ENCODE measurements around the gene STARD13. TPM values are rescaled to one million over a fixed set of nuclear protein-coding genes. Genes with fewer than 3 reads are reported as not detected.

Gene STARD13
- total RNA-seq, 4 donors from 2014 or later = 9.5 to 33.9 (median 30.3) TPM

DNA sequence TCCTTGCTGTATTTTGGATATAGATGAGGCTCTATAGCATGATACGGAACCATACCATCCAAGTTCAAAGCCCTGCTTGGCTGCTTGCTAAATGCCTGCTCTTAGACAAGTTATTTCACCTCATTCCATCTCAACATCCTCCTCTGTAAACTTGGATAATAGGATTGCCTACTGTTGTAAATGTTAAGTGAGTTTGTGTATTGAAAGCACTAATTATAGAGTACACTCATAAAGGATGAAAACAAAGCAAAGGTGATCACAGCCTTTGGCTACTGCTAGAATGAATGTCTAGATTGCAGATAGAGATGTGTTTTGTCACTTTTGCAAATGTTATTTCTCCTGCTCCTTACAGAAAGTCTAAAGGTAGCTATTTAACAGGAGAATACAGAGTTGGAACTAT, 34.3 kb upstream of the STARD13 start:
- Histone ChIP-seq H3K27ac (no peak overlapping the region), H3K9me3 (no peaks in the 10 kb centered on the region), H3K4me1 (no peaks in the 10 kb centered on the region), H3K36me3 (no peaks in the 10 kb centered on the region), H3K27me3 (no peaks in the 10 kb centered on the region), H3K4me3 (no peak overlapping the region)
- TF ChIP-seq POLR2A (IDR thresholded peaks at IDR 0.05) = no peak
- TF ChIP-seq, protein P1, sequence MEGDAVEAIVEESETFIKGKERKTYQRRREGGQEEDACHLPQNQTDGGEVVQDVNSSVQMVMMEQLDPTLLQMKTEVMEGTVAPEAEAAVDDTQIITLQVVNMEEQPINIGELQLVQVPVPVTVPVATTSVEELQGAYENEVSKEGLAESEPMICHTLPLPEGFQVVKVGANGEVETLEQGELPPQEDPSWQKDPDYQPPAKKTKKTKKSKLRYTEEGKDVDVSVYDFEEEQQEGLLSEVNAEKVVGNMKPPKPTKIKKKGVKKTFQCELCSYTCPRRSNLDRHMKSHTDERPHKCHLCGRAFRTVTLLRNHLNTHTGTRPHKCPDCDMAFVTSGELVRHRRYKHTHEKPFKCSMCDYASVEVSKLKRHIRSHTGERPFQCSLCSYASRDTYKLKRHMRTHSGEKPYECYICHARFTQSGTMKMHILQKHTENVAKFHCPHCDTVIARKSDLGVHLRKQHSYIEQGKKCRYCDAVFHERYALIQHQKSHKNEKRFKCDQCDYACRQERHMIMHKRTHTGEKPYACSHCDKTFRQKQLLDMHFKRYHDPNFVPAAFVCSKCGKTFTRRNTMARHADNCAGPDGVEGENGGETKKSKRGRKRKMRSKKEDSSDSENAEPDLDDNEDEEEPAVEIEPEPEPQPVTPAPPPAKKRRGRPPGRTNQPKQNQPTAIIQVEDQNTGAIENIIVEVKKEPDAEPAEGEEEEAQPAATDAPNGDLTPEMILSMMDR (IDR thresholded peaks at IDR 0.05) = no peak
- no peak for DNase-seq

DNA sequence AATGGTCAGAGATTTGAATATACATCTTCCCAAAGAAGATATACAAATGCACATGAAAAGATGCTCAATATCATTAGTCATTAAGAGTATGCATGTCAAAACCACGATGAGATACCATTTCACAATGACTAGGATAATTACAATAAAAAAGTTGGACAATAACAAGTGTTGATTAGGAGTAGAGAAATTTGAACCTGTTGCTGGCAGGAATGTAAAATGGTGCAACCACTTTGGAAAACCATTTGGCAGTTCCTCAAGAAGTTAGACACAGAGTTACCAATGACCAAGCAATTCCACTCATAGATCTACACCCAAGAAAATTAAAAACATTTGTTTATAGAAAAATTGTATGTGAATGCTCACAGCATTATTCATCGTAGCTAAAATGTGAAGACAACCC, 33.2 kb upstream of the STARD13 start:
- DNase-seq = no peak
- no peak overlapping the region for H3K27ac ChIP-seq
- no peaks in the 10 kb centered on the region for H3K4me1 ChIP-seq
- no peaks in the 10 kb centered on the region for H3K36me3 ChIP-seq
- H3K4me3 ChIP-seq = no peak overlapping the region
- H3K27me3 ChIP-seq = no peaks in the 10 kb centered on the region
- H3K9me3 ChIP-seq = no peaks in the 10 kb centered on the region
- TF ChIP-seq POLR2A (IDR thresholded peaks at IDR 0.05) = no peak
- TF ChIP-seq, protein P1 (IDR thresholded peaks at IDR 0.05) = no peak

DNA sequence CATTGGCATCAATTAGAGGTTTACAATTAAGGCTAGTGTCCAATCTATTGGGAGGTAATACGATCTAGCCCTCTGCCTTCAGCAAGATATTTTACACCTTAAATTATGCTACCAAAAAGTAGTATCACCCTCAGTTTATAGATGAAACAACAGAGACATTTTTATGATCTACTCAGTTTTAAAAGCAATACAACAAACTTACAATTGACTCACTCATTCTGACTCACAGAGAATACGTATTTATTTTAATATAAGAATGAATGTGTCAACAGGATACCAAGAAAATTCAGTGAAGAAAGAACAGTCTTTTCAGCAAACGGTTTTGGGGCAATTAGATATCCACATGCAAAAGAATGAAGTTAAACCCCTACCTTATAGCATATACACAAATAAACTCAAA, 32.5 kb upstream of the STARD13 start:
- Histone ChIP-seq H3K4me3 (no peak overlapping the region), H3K4me1 (no peaks in the 10 kb centered on the region), H3K9me3 (no peaks in the 10 kb centered on the region), H3K36me3 (no peaks in the 10 kb centered on the region), H3K27ac (no peak overlapping the region), H3K27me3 (no peaks in the 10 kb centered on the region)
- no peak for DNase-seq
- no peak for TF ChIP-seq POLR2A (IDR thresholded peaks at IDR 0.05)
- TF ChIP-seq, protein P1 (IDR thresholded peaks at IDR 0.05) = no peak

DNA sequence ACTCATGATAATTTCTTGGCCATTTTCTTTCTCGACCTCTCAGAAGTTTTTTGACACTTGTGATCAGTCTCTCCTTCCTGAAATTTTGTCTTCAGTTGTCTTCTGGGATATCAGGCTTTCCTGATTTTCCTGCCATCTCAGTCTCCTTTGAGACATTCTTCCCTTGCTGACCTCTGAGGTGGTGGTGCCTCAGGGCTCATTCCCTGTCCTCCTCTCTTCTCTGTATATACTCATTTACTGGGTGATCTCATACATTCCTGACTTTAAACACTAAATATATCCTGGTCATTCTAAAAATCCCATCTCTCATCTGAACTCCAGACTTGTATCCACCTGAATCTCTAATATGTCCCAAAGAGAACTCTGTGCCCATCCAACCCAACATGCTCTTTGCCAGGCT, 31.3 kb upstream of the STARD13 start:
- no peaks in the 10 kb centered on the region for H3K4me1 ChIP-seq
- H3K9me3 ChIP-seq = no peaks in the 10 kb centered on the region
- no peak for DNase-seq
- TF ChIP-seq POLR2A (IDR thresholded peaks at IDR 0.05) = no peak
- TF ChIP-seq, protein P1 (IDR thresholded peaks at IDR 0.05) = no peak
- H3K27me3 ChIP-seq = no peaks in the 10 kb centered on the region
- H3K36me3 ChIP-seq = no peaks in the 10 kb centered on the region
- no peak overlapping the region for H3K4me3 ChIP-seq
- no peak overlapping the region for H3K27ac ChIP-seq

DNA sequence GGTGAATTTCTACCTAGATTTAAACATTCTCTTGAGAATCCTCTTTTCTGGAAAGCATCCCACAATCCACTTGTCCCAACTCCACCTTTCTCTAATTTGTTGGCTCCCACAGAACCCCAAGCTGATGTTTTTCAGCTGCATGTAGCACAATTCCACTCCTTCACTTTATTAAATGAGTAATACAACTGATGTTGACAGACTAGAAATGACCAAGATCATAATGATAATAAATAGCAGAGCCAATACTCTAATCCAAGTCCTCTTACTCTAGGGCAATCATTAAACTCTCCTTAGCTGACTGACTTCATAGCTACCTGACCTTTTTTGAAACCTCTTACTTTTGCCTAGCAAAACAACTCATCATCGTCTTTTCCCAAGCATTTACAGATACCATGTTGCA, 27.9 kb upstream of the STARD13 start:
- DNase-seq = no peak
- H3K27ac ChIP-seq = no peak overlapping the region
- no peak overlapping the region for H3K4me3 ChIP-seq
- TF ChIP-seq POLR2A (IDR thresholded peaks at IDR 0.05) = no peak
- TF ChIP-seq, protein P1 (IDR thresholded peaks at IDR 0.05) = no peak
- H3K9me3 ChIP-seq = no peaks in the 10 kb centered on the region
- no peaks in the 10 kb centered on the region for H3K36me3 ChIP-seq
- H3K27me3 ChIP-seq = no peaks in the 10 kb centered on the region
- no peaks in the 10 kb centered on the region for H3K4me1 ChIP-seq

DNA sequence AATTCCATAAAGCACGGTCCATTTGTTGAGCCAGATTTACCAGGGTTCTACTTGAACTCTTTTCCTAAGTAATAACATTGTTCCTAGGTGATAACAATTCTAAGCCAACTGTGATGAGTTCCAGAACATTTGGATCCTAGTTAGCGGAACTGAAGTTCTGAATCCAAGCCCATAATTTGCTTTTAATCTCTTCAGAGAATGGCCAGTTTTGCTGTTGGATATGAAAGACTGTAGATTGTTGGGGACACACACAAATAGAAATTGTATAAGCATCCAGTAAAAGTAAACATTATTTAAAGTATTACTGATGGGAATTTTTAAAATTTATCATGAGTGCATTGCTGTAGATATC, 27.3 kb upstream of the STARD13 start:
- Histone ChIP-seq H3K36me3 (no peaks in the 10 kb centered on the region), H3K27ac (no peak overlapping the region), H3K4me3 (no peak overlapping the region), H3K9me3 (no peaks in the 10 kb centered on the region), H3K4me1 (no peaks in the 10 kb centered on the region), H3K27me3 (no peaks in the 10 kb centered on the region)
- TF ChIP-seq, protein P1 (IDR thresholded peaks at IDR 0.05) = no peak
- TF ChIP-seq POLR2A (IDR thresholded peaks at IDR 0.05) = no peak
- no peak for DNase-seq
